Neural progenitor cell (in vitro differentiated cells): ENCODE results near the gene APBB1.

Experiments
- EZH2 ChIP-seq: fragments of 200-600 bp; sonication (generic); IDR thresholded peaks from 2 replicates; pipeline ENCODE4 v1.6.1; 2017; ENCODE audit warnings: antibody characterized with exemption, mild to moderate bottlenecking, moderate library complexity
- EZH2phosphoT487 ChIP-seq: fragments of 200-600 bp; sonication (generic); IDR thresholded peaks from 2 replicates; pipeline ENCODE4 v1.6.1; 2017; ENCODE audit warnings: antibody characterized with exemption
- TF ChIP-seq, protein P1 (sequence below): fragments of 200-600 bp; sonication (generic); IDR thresholded peaks from 2 replicates; pipeline ENCODE4 v1.5.1; 2017; ENCODE audit warnings: antibody characterized with exemption, mild to moderate bottlenecking

DNA sequence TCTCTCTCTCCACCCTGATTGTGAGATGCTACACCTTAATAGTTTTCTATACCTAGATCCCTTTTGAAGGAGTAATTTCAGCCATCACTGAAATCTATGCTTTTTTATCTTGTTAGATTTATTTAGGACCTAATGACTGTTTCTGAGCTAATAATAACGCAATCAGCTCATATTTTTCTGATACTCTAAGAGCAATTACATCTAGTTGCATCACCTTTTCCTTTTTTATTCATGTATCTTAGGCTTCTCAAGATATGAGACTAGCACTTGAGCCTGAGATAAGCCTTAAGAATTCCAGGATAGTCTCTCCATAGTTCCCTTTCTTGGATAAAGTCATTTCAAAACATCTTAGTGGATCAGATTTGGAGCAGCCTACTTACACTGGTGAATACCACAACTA, 73.5 kb downstream of the APBB1 start:
- TF ChIP-seq EZH2 (no peak), EZH2phosphoT487 (no peak)
- TF ChIP-seq, protein P1, sequence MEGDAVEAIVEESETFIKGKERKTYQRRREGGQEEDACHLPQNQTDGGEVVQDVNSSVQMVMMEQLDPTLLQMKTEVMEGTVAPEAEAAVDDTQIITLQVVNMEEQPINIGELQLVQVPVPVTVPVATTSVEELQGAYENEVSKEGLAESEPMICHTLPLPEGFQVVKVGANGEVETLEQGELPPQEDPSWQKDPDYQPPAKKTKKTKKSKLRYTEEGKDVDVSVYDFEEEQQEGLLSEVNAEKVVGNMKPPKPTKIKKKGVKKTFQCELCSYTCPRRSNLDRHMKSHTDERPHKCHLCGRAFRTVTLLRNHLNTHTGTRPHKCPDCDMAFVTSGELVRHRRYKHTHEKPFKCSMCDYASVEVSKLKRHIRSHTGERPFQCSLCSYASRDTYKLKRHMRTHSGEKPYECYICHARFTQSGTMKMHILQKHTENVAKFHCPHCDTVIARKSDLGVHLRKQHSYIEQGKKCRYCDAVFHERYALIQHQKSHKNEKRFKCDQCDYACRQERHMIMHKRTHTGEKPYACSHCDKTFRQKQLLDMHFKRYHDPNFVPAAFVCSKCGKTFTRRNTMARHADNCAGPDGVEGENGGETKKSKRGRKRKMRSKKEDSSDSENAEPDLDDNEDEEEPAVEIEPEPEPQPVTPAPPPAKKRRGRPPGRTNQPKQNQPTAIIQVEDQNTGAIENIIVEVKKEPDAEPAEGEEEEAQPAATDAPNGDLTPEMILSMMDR = no peak
